ENCODE data around the gene CACNA1F.

- TF ChIP-seq CTCF (conservative IDR thresholded peaks at IDR 0.05; ENCODE audit: low read depth, low read length), result no peak
- TF ChIP-seq EZH2 (IDR thresholded peaks at IDR 0.05; ENCODE audit: borderline replicate concordance, low read depth, low read length, poor library complexity, severe bottlenecking), result no peak
Measured at GRCh38 chrX:49162620-49163019, 70.5 kb downstream of the CACNA1F start, which contains the start of gene MAGIX.

All from A673 (cell line).